ENCODE results near the gene PRKCZ. TPM values are rescaled to one million over a fixed set of nuclear protein-coding genes. Genes with fewer than 3 reads are reported as not detected.
A peak's percentile ranks its signal among the peaks of the same experiment; 100 is the strongest.

The PRKCZ gene
- total and polyA plus RNA-seq, 2 experiments from 2014 or later, result 26.2 to 36.9 TPM

- peaks cover under 1% of the 10 kb centered on the region; the same call in 2 of the 3 replicates for H3K4me1 Mint-ChIP-seq
- Histone ChIP-seq H3K9me2 (ENCODE audit: insufficient read depth) (no peaks in the 10 kb centered on the region), H3F3A (replicated peaks; ENCODE audit: low read depth) (0 out of 2 replicates have a peak, but pooled peaks cover 5% of the 10 kb centered on the region), H3K79me2 (replicated peaks; ENCODE audit: insufficient read depth) (no peaks in the 10 kb centered on the region), H3K4me2 (no peak overlapping the region), H3K4me1 (ENCODE audit: insufficient read depth) (peaks cover 4% of the 10 kb centered on the region; the same call in 1 of the 2 replicates), H3K27me3 (ENCODE audit: insufficient read depth) (no peaks in the 10 kb centered on the region), H3K36me3 (ENCODE audit: insufficient read depth) (no peaks in the 10 kb centered on the region), H2AFZ (no peak overlapping the region), H3K4me3 (no peak overlapping the region), H3K27ac (ENCODE audit: low read depth) (no peak overlapping the region), H4K20me1 (replicated peaks; ENCODE audit: insufficient read depth) (no peaks in the 10 kb centered on the region)
- no peak for TF ChIP-seq CREB1 (CRISPR knock-in tag; IDR thresholded peaks at IDR 0.05; ENCODE audit: low read depth)
- no peak for TF ChIP-seq ZNF114 (CRISPR knock-in tag; IDR thresholded peaks at IDR 0.05)
- TF ChIP-seq JUNB (IDR thresholded peaks at IDR 0.05; ENCODE audit: unreplicated experiment), result no peak
- H3K9me3 Mint-ChIP-seq, result no peaks in the 10 kb centered on the region; the same call in 2 of the 3 replicates
- peaks cover 18% of the 10 kb centered on the region for H3K27me3 Mint-ChIP-seq (ENCODE audit: insufficient read depth, low read depth, poor library complexity)
- ATAC-seq (no peak), DNase-seq (ENCODE audit: low spot score) (no peak)
- no peak overlapping the region for H3K27ac Mint-ChIP-seq
- H3K4me3 Mint-ChIP-seq, result no peak overlapping the region
- no peaks in the 10 kb centered on the region; the same call in 2 of the 3 replicates for H3K36me3 Mint-ChIP-seq (ENCODE audit: low read depth)
These were observed 8.3 kb upstream of the PRKCZ start for GRCh38 chr1:2041887-2042286.

DNA sequence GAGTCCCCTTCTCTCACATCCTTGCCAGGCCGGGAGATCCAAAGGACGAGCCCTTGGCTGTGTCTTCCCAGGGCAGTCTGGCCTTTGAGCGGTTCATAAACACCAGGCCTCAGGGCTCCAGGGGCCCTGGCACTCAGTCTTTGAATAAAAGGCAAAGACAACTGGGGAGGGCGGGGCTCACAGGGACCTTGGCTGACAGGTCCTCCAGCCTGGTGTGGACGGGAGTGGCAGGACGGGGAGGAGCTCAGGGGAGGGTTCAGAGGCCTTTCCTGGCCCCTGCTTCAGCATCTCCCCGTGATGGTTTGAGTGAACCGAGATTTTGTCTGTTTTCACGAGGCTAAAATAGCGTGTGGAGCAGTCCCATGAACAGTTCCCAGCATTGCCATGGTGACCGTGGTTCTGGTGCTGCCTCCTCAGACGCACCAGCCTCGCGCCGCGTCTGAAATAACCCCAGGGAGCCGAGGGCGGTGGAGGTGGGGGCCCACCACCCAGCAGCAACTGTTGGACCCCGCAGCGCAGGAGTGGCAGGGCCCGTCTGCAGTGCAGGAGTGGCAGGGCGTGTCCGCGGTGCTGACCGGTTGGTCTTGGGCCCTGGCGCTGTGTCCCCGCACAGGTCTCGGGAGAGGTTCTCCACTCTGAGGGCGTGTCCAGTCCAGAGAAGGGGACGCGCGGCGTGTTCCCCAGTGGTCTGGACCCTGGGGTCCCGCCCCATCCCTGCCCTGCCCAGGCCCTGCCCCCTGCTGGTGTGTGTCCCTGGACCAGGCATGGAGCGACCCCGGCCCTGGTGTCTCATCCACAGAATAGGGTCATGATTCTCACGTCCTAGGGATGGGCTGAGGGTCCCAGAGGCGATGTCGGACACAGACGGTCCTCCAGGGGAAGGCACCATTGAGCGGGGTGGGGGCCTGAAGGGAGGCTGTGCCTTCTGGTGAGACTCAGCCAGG lies 7.1 kb upstream of the PRKCZ start:
- DNase-seq (ENCODE audit: low spot score) (no peak), ATAC-seq (no peak)
- Histone ChIP-seq H2AFZ (no peak overlapping the region), H3K4me3 (no peak overlapping the region), H3F3A (replicated peaks; ENCODE audit: low read depth) (0 out of 2 replicates have a peak, but pooled peaks cover 5% of the 10 kb centered on the region), H3K4me2 (no peak overlapping the region), H3K79me2 (replicated peaks; ENCODE audit: insufficient read depth) (no peaks in the 10 kb centered on the region), H3K36me3 (ENCODE audit: insufficient read depth) (no peaks in the 10 kb centered on the region), H3K9me2 (ENCODE audit: insufficient read depth) (no peaks in the 10 kb centered on the region), H3K4me1 (ENCODE audit: insufficient read depth) (peaks cover 14% of the 10 kb centered on the region; the same call in 1 of the 2 replicates), H3K27me3 (ENCODE audit: insufficient read depth) (no peaks in the 10 kb centered on the region), H3K27ac (ENCODE audit: low read depth) (no peak overlapping the region), H4K20me1 (replicated peaks; ENCODE audit: insufficient read depth) (no peaks in the 10 kb centered on the region)
- Mint-ChIP-seq H3K27me3 (ENCODE audit: insufficient read depth, low read depth, poor library complexity) (peaks cover 22% of the 10 kb centered on the region), H3K4me1 (peaks cover 7% of the 10 kb centered on the region), H3K36me3 (ENCODE audit: low read depth) (no peaks in the 10 kb centered on the region; the same call in 2 of the 3 replicates), H3K4me3 (no peak overlapping the region), H3K27ac (no peak overlapping the region), H3K9me3 (no peaks in the 10 kb centered on the region; the same call in 2 of the 3 replicates)
- TF ChIP-seq JUNB (IDR thresholded peaks at IDR 0.05; ENCODE audit: unreplicated experiment) (no peak), POLR2AphosphoS5 (IDR thresholded peaks at IDR 0.05; ENCODE audit: low read depth) (no peak), CTCF (conservative IDR thresholded peaks at IDR 0.05; ENCODE audit: low read depth in 2 of 2) (peak in 1 of 2 experiments; percentile 38; a peak in 2 of 4 replicates), ZNF114 (CRISPR knock-in tag; IDR thresholded peaks at IDR 0.05) (no peak), REST (IDR thresholded peaks at IDR 0.05; ENCODE audit: unreplicated experiment) (no peak), STAT1 (IDR thresholded peaks at IDR 0.05; ENCODE audit: unreplicated experiment) (no peak)
